Upper lobe of left lung (tissue), 4 donors: ENCODE data around the gene HLA-DQA2.

ENCODE experiments used
- EP300 ChIP-seq, 4 donors: sonication (generic); formaldehyde crosslinking; IDR thresholded peaks; one replicate each; pipeline ENCODE4 v1.5.1; 2017; ENCODE audit warnings: antibody characterized with exemption in 4 of 4, control low read depth in 2 of 4
- POLR2A ChIP-seq, 4 donors: fragments of 450-650 bp; IDR thresholded peaks; one replicate each; pipeline ENCODE4 v1.5.1; 2016 to 2017; ENCODE audit warnings: antibody characterized with exemption in 4 of 4, mild to moderate bottlenecking in 2 of 4

DNA sequence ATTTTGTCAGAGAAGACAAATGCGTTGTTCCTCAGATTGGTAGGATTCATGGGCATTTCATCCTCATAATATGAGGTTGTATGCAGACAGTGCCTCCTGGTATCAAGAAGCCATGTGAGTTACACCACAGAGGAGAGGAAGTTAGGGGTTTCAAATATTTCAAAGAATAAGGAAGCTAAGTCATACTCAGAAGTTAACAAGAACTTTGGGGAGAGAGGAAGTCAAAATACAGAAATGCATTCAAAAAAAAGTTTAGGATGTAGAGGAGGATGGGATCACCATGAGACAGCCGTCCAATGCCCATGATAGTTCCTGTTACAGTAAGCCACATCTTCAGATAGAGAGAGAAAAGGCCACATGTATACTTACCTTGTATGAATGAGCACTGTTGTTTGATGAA is 53.3 kb downstream of the HLA-DQA2 start:
- no peak for TF ChIP-seq EP300 (IDR thresholded peaks at IDR 0.05)
- TF ChIP-seq POLR2A (IDR thresholded peaks at IDR 0.05), result no peak
